ENCODE results near the gene RAB11B.
"Not testable (repeated sequence)": the region's sequence is repeated elsewhere in the genome, so short reads cannot be mapped to it uniquely, and the experiment has no call there.

- TF ChIP-seq CTCF (conservative IDR thresholded peaks at IDR 0.05; ENCODE audit: low read depth, low read length); EZH2 (IDR thresholded peaks at IDR 0.05; ENCODE audit: low read length, unreplicated experiment): not testable (repeated sequence)
These were observed 48.7 kb upstream of the RAB11B start for GRCh38 chr19:8341504-8341903.

Measured in PC-3 (cell line).